ENCODE results near the gene SDK2. TPM values are rescaled to one million over a fixed set of nuclear protein-coding genes. Genes with fewer than 3 reads are reported as not detected.

Gene SDK2
- total RNA-seq, 4 donors from 2014 or later: 1.5 to 7.0 (median 3.7) TPM

DNA sequence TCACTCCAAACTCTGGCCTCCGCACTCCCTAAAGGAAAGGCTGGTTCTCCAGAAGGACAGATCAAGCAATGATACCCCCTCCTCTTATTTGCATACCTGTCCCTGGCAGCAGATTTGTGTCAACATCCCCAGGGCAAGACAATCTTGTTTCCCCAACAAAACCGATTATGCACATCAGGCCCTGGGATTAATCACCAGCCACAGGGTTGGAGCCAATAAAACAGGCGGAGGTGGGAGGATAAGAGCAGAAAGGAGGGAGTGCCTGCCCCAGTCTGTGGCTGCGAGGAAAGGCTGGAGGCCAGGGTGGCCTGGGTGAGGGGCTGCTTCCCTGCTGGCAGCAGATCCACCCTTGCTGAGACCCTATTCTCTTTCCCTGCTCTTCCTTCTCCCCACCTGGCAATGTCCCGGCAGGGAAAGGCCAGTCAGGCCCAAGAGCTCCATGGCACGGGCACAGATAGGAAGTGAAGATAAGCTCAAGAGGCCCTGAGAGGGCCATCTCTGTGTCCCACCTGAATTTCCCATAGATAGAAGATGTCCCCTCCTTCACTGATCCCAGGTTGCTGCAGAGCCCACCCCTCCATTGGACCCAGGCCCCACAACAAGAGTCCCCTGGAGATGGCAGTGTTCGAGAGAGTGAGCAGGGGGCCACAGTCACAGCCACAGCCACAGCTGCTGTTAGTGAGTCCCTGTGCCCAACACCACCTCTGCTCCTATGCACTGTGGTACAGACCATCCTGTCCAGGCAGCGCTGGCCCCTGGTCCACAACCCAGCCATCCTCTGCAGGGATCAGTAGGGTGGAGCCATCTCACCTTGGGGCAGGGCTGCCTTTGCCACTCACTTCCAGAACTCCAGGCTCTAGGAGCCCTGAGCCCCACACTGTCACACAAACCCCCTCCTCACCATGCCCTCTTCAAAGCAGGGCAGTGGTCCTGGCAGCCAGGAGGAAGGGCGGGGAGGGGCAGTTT is 137.5 kb downstream of the SDK2 start:
- DNase-seq: no peak
- no peak overlapping the region for H3K27ac ChIP-seq
- intact Hi-C loops (cut with DNase I): no loop called here
- H3K4me1 ChIP-seq: no peaks in the 10 kb centered on the region
- no peaks in the 10 kb centered on the region for H3K9me3 ChIP-seq
- WGBS, 2 donors: 88 to 90% methylated on average over 7 to 8 of the region's 9 CpGs
- no peaks in the 10 kb centered on the region for H3K27me3 ChIP-seq
- no peak for TF ChIP-seq POLR2A (IDR thresholded peaks at IDR 0.05)
- TF ChIP-seq, protein P1, sequence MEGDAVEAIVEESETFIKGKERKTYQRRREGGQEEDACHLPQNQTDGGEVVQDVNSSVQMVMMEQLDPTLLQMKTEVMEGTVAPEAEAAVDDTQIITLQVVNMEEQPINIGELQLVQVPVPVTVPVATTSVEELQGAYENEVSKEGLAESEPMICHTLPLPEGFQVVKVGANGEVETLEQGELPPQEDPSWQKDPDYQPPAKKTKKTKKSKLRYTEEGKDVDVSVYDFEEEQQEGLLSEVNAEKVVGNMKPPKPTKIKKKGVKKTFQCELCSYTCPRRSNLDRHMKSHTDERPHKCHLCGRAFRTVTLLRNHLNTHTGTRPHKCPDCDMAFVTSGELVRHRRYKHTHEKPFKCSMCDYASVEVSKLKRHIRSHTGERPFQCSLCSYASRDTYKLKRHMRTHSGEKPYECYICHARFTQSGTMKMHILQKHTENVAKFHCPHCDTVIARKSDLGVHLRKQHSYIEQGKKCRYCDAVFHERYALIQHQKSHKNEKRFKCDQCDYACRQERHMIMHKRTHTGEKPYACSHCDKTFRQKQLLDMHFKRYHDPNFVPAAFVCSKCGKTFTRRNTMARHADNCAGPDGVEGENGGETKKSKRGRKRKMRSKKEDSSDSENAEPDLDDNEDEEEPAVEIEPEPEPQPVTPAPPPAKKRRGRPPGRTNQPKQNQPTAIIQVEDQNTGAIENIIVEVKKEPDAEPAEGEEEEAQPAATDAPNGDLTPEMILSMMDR (IDR thresholded peaks at IDR 0.05): no peak
- H3K4me3 ChIP-seq (replicated peaks in 1 of 3): no peak overlapping the region
- no peaks in the 10 kb centered on the region for H3K36me3 ChIP-seq

DNA sequence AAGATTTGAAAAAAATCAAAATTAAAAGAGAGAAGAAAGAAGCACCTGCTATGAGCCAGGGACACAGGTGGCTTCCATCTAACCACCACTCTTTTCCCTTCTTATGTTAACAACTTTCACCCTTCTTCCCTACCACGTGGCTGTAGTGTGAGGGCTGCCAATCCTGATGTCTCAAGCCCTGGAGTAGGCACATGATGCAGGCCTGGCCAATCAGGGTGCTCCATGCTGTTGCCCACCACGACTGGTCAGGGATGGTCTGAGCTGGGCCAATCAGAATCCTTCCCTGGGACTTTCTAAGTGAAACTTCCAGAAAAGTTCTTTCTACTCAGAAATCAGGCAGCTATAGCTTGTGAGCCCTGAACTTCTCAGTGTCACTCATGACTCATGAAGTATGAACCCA is 140.7 kb downstream of the SDK2 start:
- DNase-seq: no peak
- no peak for TF ChIP-seq POLR2A (IDR thresholded peaks at IDR 0.05)
- TF ChIP-seq, protein P1 (IDR thresholded peaks at IDR 0.05): no peak
- intact Hi-C loops (cut with DNase I): no loop called here
- Histone ChIP-seq H3K27ac (no peak overlapping the region), H3K9me3 (no peaks in the 10 kb centered on the region), H3K36me3 (no peaks in the 10 kb centered on the region), H3K4me3 (replicated peaks in 1 of 3) (no peak overlapping the region), H3K4me1 (no peaks in the 10 kb centered on the region), H3K27me3 (no peaks in the 10 kb centered on the region)
- WGBS, 2 donors: 38 to 45% methylated on average over 2 of the region's 2 CpGs

DNA sequence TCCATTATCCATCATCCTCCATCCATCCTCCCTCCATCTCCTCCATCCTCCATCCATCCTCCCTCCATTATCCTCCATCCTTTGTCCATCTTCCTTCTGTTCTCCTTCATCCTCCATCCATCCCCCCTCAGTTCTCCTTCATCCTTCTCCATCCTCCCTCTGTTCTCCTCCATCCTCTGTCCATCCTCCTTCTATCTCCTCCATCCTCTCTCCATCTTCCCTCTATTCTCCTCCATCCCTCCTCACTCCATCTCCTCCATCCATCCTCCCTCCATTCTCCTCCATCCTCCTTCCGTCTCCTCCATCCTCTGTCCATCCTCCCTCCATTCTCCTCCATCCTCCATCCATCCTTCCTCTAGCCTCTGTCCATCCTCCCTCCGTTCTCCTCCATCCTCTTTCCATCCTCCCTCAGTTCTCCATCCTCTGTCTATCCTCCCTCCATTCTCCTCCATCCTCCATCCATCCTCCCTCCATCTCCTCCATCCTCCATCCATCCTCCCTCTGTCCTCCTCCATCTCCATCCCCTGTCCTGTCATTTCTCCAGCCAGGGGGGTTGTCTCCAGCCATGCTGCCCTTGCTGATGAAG is 143.7 kb downstream of the SDK2 start:
- intact Hi-C loops (cut with DNase I): no loop called here
- WGBS, 2 donors: 43 to 58% methylated on average over 2 of the region's 2 CpGs

DNA sequence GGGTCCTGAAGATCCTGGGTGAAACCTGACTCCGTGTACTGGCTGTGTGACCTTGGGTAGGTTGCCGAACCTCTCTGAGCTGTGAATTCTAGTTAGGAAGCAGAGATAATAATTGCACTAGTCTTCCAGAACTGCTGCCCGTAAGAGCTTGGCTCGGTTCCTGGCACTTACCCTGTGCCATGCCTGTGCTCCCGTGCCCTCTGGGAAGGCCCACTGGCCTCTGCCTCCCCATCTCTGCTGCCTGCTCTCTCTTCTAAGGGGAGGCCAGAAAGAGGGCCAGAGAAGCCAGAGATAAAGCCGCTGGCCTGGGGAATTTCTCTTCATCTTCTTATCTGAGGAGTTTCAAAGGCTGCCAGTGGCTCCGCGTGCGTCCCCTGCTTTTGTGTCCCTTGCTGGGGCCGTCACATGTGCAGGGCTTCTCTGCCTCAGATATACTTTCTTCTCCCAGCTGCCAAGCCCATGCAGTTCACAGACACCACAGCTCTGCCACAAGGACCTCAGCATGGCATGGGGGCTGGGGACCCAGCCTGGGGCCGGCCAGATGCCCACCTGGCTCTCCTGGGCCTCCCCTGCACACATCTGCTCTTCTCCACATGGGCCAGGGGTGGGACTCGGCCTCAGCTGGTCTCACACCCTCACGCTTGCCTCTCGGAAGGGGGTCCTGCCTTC is 145.2 kb downstream of the SDK2 start:
- DNase-seq: no peak
- H3K27me3 ChIP-seq: no peaks in the 10 kb centered on the region
- H3K4me1 ChIP-seq: no peaks in the 10 kb centered on the region
- H3K36me3 ChIP-seq: no peaks in the 10 kb centered on the region
- TF ChIP-seq, protein P1 (IDR thresholded peaks at IDR 0.05): no peak
- TF ChIP-seq POLR2A (IDR thresholded peaks at IDR 0.05): no peak
- WGBS, 2 donors: 73 to 74% methylated on average over 14 of the region's 14 CpGs
- intact Hi-C loops (cut with DNase I): no loop called here
- H3K4me3 ChIP-seq (replicated peaks in 1 of 3): no peak overlapping the region
- H3K27ac ChIP-seq: no peak overlapping the region
- no peaks in the 10 kb centered on the region for H3K9me3 ChIP-seq

More for the DNA sequence above, 143.7 kb downstream of the SDK2 start:
- TF ChIP-seq, protein P1 (IDR thresholded peaks at IDR 0.05): no peak
- no peak for TF ChIP-seq POLR2A (IDR thresholded peaks at IDR 0.05)
- no peaks in the 10 kb centered on the region for H3K9me3 ChIP-seq
- no peak overlapping the region for H3K27ac ChIP-seq
- no peak for DNase-seq
- no peaks in the 10 kb centered on the region for H3K27me3 ChIP-seq
- no peaks in the 10 kb centered on the region for H3K36me3 ChIP-seq
- no peaks in the 10 kb centered on the region for H3K4me1 ChIP-seq
- no peak overlapping the region for H3K4me3 ChIP-seq (replicated peaks in 1 of 3)

Data from thyroid gland (tissue), 4 donors.